A549 treated with AZD2906 at 1 μM for 4 hours (cell line): ENCODE data around the gene ZFHX2. TPM values are rescaled to one million over a fixed set of nuclear protein-coding genes. Genes with fewer than 3 reads are reported as not detected.

Experiments
- total RNA-seq: library from RNA; stranded (reverse); fragments of 200-300 nt; extraction: Qiagen RNA extraction; gene quantifications from 5 replicates; pipeline ENCODE4 v1.2.3, GENCODE V29; 2022

ZFHX2 gene
- total RNA-seq, result 0.35 to 0.95 TPM (median 0.56 TPM) in 5 replicates

GRCh38 chr14:23551266-23552028, at the start of gene ZFHX2:
ZFHX2 (minus strand) TSS chr14:23551765; CDS start chr14:23535325, 16,440 bp downstream.

GRCh38 chr14:23578560-23579310, 27.2 kb upstream of the ZFHX2 start, which contains the start of gene JPH4:
JPH4 (minus strand) TSS chr14:23578790; CDS start chr14:23577453, 1,337 bp downstream.

GRCh38 chr14:23567186-23568020, 15.8 kb upstream of the ZFHX2 start, which contains the start of gene AP1G2:
AP1G2 (minus strand) TSS chr14:23567791; CDS start chr14:23567314, 477 bp downstream.

GRCh38 chr14:23555882-23556699, 4.5 kb upstream of the ZFHX2 start, which contains the start of gene THTPA:
THTPA (plus strand) TSS chr14:23556271; CDS start chr14:23556758, 487 bp downstream.

Other genes with a start within 250 kb of the ZFHX2 start
- gene PPP1R3E, start 248.9 kb downstream of the ZFHX2 start, total RNA-seq, result 2.6 to 3.7 TPM (median 2.8 TPM) in 5 replicates
- gene BCL2L2, start 244.9 kb downstream of the ZFHX2 start, total RNA-seq, result 16.2 to 18.1 TPM (median 17.3 TPM) in 5 replicates
- gene PABPN1, start 230.3 kb downstream of the ZFHX2 start, total RNA-seq, result 132 to 144 TPM (median 142 TPM) in 5 replicates
- 5.5 to 7.4 TPM (median 6.7 TPM) in 5 replicates for gene SLC22A17, start 198.9 kb downstream of the ZFHX2 start, total RNA-seq
- not detected in 5 replicates for gene EFS, start 186.6 kb downstream of the ZFHX2 start, total RNA-seq
- not detected in 5 replicates for gene IL25, start 179.0 kb downstream of the ZFHX2 start, total RNA-seq
- not detected in 5 replicates for gene CMTM5, start 174.7 kb downstream of the ZFHX2 start, total RNA-seq
- gene MYH6, start 143.5 kb downstream of the ZFHX2 start, total RNA-seq, result 0.08 to 0.17 TPM (median 0.10 TPM) in 5 replicates
- 0.01 to 0.02 TPM (median 0.02 TPM) in 4 of 5 replicates, not detected in the other for gene MYH7, start 116.1 kb downstream of the ZFHX2 start, total RNA-seq
- gene NGDN, start 82.1 kb downstream of the ZFHX2 start, total RNA-seq, result 57.8 to 65.9 TPM (median 60.1 TPM) in 5 replicates
- 12.3 to 15.0 TPM (median 12.8 TPM) in 5 replicates for gene THTPA, start 4.5 kb upstream of the ZFHX2 start, total RNA-seq
- 35.3 to 51.0 TPM (median 48.3 TPM) in 5 replicates for gene AP1G2, start 16.0 kb upstream of the ZFHX2 start, total RNA-seq
- 0.06 to 0.21 TPM (median 0.11 TPM) in 5 replicates for gene JPH4, start 27.0 kb upstream of the ZFHX2 start, total RNA-seq
- gene DHRS2, start 84.6 kb upstream of the ZFHX2 start, total RNA-seq, result 5.8 to 7.6 TPM (median 5.9 TPM) in 5 replicates